Lower leg skin (tissue), 3 donors: ENCODE results near the gene GPC6.

Experiments used
- POLR2A ChIP-seq, 2 donors: fragments of 450-650 bp; IDR thresholded peaks; one replicate each; pipeline ENCODE4 v1.6.1; 2016 to 2017; ENCODE audit warnings: antibody characterized with exemption in 2 of 2, mild to moderate bottlenecking in 1 of 2, moderate library complexity in 1 of 2
- TF ChIP-seq, protein P1 (sequence below), 3 donors: fragments of 450-650 bp; IDR thresholded peaks; one replicate each; pipeline ENCODE4 v1.5.1; 2016; ENCODE audit warnings: antibody characterized with exemption in 3 of 3, mild to moderate bottlenecking in 3 of 3, moderate library complexity in 2 of 3

DNA sequence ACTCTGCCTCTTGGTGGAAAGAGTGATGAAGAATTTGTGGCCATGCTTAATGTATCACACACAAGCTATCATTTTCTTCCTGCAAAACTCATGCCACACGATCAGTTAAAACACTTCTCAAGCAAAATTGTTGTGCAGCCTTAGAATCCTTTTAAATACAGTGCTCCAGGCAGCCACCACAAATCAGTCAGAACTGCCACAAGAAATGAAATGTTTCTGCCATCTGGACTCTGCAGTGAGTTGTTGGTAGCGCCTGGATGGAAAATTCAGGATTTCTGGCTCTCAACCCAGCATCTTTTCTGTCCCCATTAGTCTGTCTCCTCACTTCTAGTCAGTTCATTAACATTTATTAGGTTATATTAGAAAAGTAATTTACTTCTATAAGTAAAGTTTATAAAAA lies 179.5 kb downstream of the GPC6 start:
- TF ChIP-seq, protein P1, sequence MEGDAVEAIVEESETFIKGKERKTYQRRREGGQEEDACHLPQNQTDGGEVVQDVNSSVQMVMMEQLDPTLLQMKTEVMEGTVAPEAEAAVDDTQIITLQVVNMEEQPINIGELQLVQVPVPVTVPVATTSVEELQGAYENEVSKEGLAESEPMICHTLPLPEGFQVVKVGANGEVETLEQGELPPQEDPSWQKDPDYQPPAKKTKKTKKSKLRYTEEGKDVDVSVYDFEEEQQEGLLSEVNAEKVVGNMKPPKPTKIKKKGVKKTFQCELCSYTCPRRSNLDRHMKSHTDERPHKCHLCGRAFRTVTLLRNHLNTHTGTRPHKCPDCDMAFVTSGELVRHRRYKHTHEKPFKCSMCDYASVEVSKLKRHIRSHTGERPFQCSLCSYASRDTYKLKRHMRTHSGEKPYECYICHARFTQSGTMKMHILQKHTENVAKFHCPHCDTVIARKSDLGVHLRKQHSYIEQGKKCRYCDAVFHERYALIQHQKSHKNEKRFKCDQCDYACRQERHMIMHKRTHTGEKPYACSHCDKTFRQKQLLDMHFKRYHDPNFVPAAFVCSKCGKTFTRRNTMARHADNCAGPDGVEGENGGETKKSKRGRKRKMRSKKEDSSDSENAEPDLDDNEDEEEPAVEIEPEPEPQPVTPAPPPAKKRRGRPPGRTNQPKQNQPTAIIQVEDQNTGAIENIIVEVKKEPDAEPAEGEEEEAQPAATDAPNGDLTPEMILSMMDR (IDR thresholded peaks at IDR 0.05): no peak
- TF ChIP-seq POLR2A (IDR thresholded peaks at IDR 0.05): no peak
